Measurements from ENCODE around the gene PRLH. TPM values are rescaled to one million over a fixed set of nuclear protein-coding genes. Genes with fewer than 3 reads are reported as not detected.

Gene PRLH
- total and polyA plus RNA-seq, 2 of the 13 experiments (the other 11 are each of a cell fraction or from before 2014, with no cell fraction given), result not detected

DNA sequence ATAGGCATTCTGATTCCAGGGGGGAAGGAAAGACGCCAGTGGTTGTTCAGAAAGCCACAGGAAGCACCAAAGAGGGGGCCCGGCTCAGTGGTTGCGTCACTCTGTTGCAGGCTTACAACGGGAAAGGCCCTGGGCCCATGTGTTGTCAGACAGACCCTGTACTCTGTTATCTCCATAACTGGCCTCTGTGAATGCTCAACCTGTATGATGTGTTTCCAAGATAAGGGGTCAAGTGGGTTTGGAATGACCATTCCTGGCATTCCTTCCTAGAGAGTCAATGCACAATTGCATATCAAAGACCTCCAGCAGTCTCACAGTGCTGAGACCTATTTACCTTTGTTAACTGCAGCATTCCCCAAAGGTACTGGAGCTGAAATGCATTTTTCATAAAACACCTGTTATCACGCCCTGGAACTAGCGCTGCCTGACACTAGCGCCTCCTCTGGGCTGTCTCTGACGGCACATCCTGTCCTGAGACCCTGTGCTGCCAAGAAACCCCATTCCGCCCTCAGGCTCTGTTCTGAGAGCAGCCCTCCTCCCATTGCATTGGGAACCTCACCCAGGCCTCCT, 47.9 kb downstream of the PRLH start (continued):
- TF ChIP-seq ZNF276 (CRISPR knock-in tag; IDR thresholded peaks at IDR 0.05; ENCODE audit: low read depth) (no peak), ARHGAP35 (CRISPR knock-in tag; IDR thresholded peaks at IDR 0.05; ENCODE audit: borderline replicate concordance) (no peak), SCMH1 (CRISPR knock-in tag; IDR thresholded peaks at IDR 0.05; ENCODE audit: borderline replicate concordance) (no peak), ZNF234 (CRISPR knock-in tag; conservative IDR thresholded peaks at IDR 0.05) (no peak), ONECUT2 (CRISPR knock-in tag; IDR thresholded peaks at IDR 0.05) (no peak), RAD51 (IDR thresholded peaks at IDR 0.05; ENCODE audit: borderline replicate concordance) (no peak), MED8 (CRISPR knock-in tag; IDR thresholded peaks at IDR 0.05; ENCODE audit: insufficient replicate concordance) (no peak), PAX8 (CRISPR knock-in tag; IDR thresholded peaks at IDR 0.05; ENCODE audit: borderline replicate concordance) (no peak), GRHL1 (CRISPR knock-in tag; conservative IDR thresholded peaks at IDR 0.05) (no peak), ZNF264 (CRISPR knock-in tag; IDR thresholded peaks at IDR 0.05) (peak; percentile 82; the same call in 1 of the 2 replicates), SMAD9 (CRISPR knock-in tag; IDR thresholded peaks at IDR 0.05) (no peak; the same call in 1 of the 2 replicates), ZNF761 (CRISPR knock-in tag; conservative IDR thresholded peaks at IDR 0.05) (0 out of 2 replicates have a peak, but pooled peaks have one; percentile 71), PTBP1 (IDR thresholded peaks at IDR 0.05; ENCODE audit: low read depth, low read length, poor library complexity, severe bottlenecking) (no peak), ZNF564 (CRISPR knock-in tag; IDR thresholded peaks at IDR 0.05) (0 out of 2 replicates have a peak, but pooled peaks have one; percentile 55), ZBTB44 (CRISPR knock-in tag; IDR thresholded peaks at IDR 0.05) (no peak), MYNN (CRISPR knock-in tag; IDR thresholded peaks at IDR 0.05; ENCODE audit: low read depth) (no peak), ZNF576 (CRISPR knock-in tag; IDR thresholded peaks at IDR 0.05) (no peak), ZNF562 (CRISPR knock-in tag; IDR thresholded peaks at IDR 0.05; ENCODE audit: borderline replicate concordance) (no peak)
- TF ChIP-seq, protein P1, sequence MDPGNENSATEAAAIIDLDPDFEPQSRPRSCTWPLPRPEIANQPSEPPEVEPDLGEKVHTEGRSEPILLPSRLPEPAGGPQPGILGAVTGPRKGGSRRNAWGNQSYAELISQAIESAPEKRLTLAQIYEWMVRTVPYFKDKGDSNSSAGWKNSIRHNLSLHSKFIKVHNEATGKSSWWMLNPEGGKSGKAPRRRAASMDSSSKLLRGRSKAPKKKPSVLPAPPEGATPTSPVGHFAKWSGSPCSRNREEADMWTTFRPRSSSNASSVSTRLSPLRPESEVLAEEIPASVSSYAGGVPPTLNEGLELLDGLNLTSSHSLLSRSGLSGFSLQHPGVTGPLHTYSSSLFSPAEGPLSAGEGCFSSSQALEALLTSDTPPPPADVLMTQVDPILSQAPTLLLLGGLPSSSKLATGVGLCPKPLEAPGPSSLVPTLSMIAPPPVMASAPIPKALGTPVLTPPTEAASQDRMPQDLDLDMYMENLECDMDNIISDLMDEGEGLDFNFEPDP (CRISPR knock-in tag; conservative IDR thresholded peaks at IDR 0.05), result no peak
